PC-3 (cell line): Measurements from ENCODE around the gene UBE2D2. TPM values are rescaled to one million over a fixed set of nuclear protein-coding genes. Genes with fewer than 3 reads are reported as not detected.
"Not testable (repeated sequence)": the region's sequence is repeated elsewhere in the genome, so short reads cannot be mapped to it uniquely, and the experiment has no call there.

Source experiments
- ATAC-seq: fragments of 200-7000 bp; cut with Tn5 transposase; 2 replicates; pipeline ENCODE4 v1.9.1; 2020; ENCODE audit warnings: mild to moderate bottlenecking, moderate library complexity
- BruUV-seq: library from RNA; stranded (reverse); fragments of 400-500 nt; replicated peaks from 2 replicates; lab custom pipeline; 2021; lab: Mats Ljungman, UMichigan
- CTCF ChIA-PET: fragments of 300-600 bp; sonication (Branson Sonifier 250); formaldehyde crosslinking; loops from one replicate; lab custom pipeline; 2022; ENCODE audit warnings: antibody characterized with exemption; lab: Charles Lee
- POLR2A ChIA-PET: fragments of 300-600 bp; sonication (Branson Sonifier 250); formaldehyde crosslinking; loops from one replicate; lab custom pipeline; 2022; ENCODE audit warnings: antibody characterized with exemption; ENCODE audit not compliant: unreplicated experiment; lab: Charles Lee
- DNase-seq: peaks from one replicate; pipeline ENCODE4 v3.0.0-alpha.2; 2015
- H2AFZ ChIP-seq: fragments of 300-600 bp; sonication (generic); 2 replicates; pipeline ENCODE4 v1.6.0; 2016; ENCODE audit warnings: antibody characterized with exemption, low read length
- H3F3A ChIP-seq: fragments of 300-600 bp; sonication (generic); one replicate; pipeline ENCODE4 v1.6.0; 2017; ENCODE audit warnings: antibody characterized with exemption, low read length, control low read depth, mild to moderate bottlenecking; ENCODE audit not compliant: unreplicated experiment
- H3K27ac ChIP-seq: fragments of 300-600 bp; sonication (generic); 2 replicates; pipeline ENCODE4 v1.5.1; 2016; ENCODE audit warnings: mild to moderate bottlenecking, low read length
- H3K27me3 ChIP-seq: fragments of 300-600 bp; sonication (generic); 2 replicates; pipeline ENCODE4 v1.6.1; 2016; ENCODE audit warnings: low read length, mixed read lengths
- H3K36me3 ChIP-seq: fragments of 300-600 bp; sonication (generic); 2 replicates; pipeline ENCODE4 v1.6.1; 2016; ENCODE audit warnings: low read depth, mixed run types, low read length, mixed read lengths
- H3K4me1 ChIP-seq: fragments of 300-600 bp; sonication (generic); 2 replicates; pipeline ENCODE4 v1.5.1; 2016; ENCODE audit warnings: low read length; ENCODE audit not compliant: insufficient read depth
- H3K4me2 ChIP-seq: fragments of 300-600 bp; sonication (generic); 2 replicates; pipeline ENCODE4 v1.6.0; 2016; ENCODE audit warnings: low read length
- H3K4me3 ChIP-seq: fragments of 300-600 bp; sonication (generic); 2 replicates; pipeline ENCODE4 v1.5.1; 2016; ENCODE audit warnings: mild to moderate bottlenecking, low read length, mixed read lengths
- H3K79me2 ChIP-seq: fragments of 300-600 bp; sonication (generic); 2 replicates; pipeline ENCODE4 v1.6.1; 2017; ENCODE audit warnings: low read length, mixed read lengths
- H3K9ac ChIP-seq: fragments of 300-600 bp; sonication (generic); 2 replicates; pipeline ENCODE4 v1.6.0; 2016; ENCODE audit warnings: mild to moderate bottlenecking, low read length
- H3K9me2 ChIP-seq: fragments of 300-600 bp; sonication (generic); replicated peaks from 2 replicates; pipeline ENCODE4 v1.6.1; 2016; ENCODE audit warnings: mixed run types, low read length, mixed read lengths
- H3K9me3 ChIP-seq: fragments of 300-600 bp; sonication (generic); 2 replicates; pipeline ENCODE4 v1.6.1; 2016; ENCODE audit warnings: low read length, mixed read lengths
- H4K20me1 ChIP-seq: fragments of 300-600 bp; sonication (generic); 2 replicates; pipeline ENCODE4 v1.6.1; 2016; ENCODE audit warnings: low read length, mixed read lengths
- CTCF ChIP-seq: fragments of 300-600 bp; sonication (generic); conservative IDR thresholded peaks from 2 replicates; pipeline ENCODE4 v1.5.1; 2017; ENCODE audit warnings: antibody characterized with exemption, low read depth, mild to moderate bottlenecking, low read length
- EZH2 ChIP-seq: fragments of 300-600 bp; sonication (generic); IDR thresholded peaks from one replicate; pipeline ENCODE4 v1.6.1; 2017; ENCODE audit warnings: antibody characterized with exemption, mild to moderate bottlenecking, low read length; ENCODE audit not compliant: unreplicated experiment
- EZH2phosphoT487 ChIP-seq: fragments of 300-600 bp; sonication (generic); IDR thresholded peaks from 2 replicates; pipeline ENCODE4 v1.6.1; 2018; ENCODE audit warnings: mild to moderate bottlenecking, antibody characterized with exemption, low read length, borderline replicate concordance
- intact Hi-C: fragments of 100-400 bp; cut with micrococcal nuclease; formaldehyde crosslinking; loops from 2 replicates; pipeline ENCODE4 v1.9.0; 2023
- total RNA-seq: library from RNA; depleted of rRNA; stranded (reverse); fragments of >200 nt; gene quantifications from 2 replicates; pipeline ENCODE4 v1.2.3, GENCODE V29; 2014

UBE2D2 gene
- total RNA-seq, 1 experiment from 2014 or later, result 98.7 TPM

- CTCF ChIA-PET, result no interaction called here
- POLR2A ChIA-PET, result no interaction called here
- Histone ChIP-seq H3F3A (no peaks in the 10 kb centered on the region), H3K9me3 (no peaks in the 10 kb centered on the region), H3K79me2 (peaks cover 47% of the 10 kb centered on the region), H4K20me1 (no peaks in the 10 kb centered on the region), H2AFZ (no peak overlapping the region), H3K9me2 (no peaks in the 10 kb centered on the region), H3K27me3 (no peaks in the 10 kb centered on the region), H3K4me2 (no peak overlapping the region), H3K36me3 (peaks cover 10% of the 10 kb centered on the region), H3K4me1 (no peaks in the 10 kb centered on the region), H3K4me3 (no peak overlapping the region), H3K27ac (no peak overlapping the region), H3K9ac (no peak overlapping the region)
- DNase-seq, result no peak
- intact Hi-C loops, result no loop called here
- no TSS peak for BruUV-seq
- no peak for TF ChIP-seq CTCF
- no peak for TF ChIP-seq EZH2
- TF ChIP-seq EZH2phosphoT487, result no peak
- ATAC-seq, result no peak
These were observed 50.8 kb downstream of the UBE2D2 start for GRCh38 chr5:139611703-139612584.

- Histone ChIP-seq H3K9me2 (no peaks in the 10 kb centered on the region), H3K4me3 (no peak overlapping the region), H3K9ac (no peak overlapping the region), H3F3A (no peaks in the 10 kb centered on the region), H3K79me2 (no peaks in the 10 kb centered on the region), H2AFZ (no peak overlapping the region), H3K4me2 (no peak overlapping the region), H3K27me3 (no peaks in the 10 kb centered on the region), H3K36me3 (peaks cover 22% of the 10 kb centered on the region), H3K4me1 (no peaks in the 10 kb centered on the region), H3K27ac (no peak overlapping the region), H4K20me1 (0 out of 2 replicates have a peak, but pooled peaks cover 3% of the 10 kb centered on the region), H3K9me3 (no peaks in the 10 kb centered on the region)
- no peak for ATAC-seq
- intact Hi-C loops, result no loop called here
- DNase-seq, result no peak
- CTCF ChIA-PET, result no interaction called here
- TF ChIP-seq EZH2phosphoT487 (no peak), CTCF (no peak), EZH2 (no peak)
- POLR2A ChIA-PET, result no interaction called here
- no TSS peak for BruUV-seq
These were observed 58.7 kb downstream of the UBE2D2 start for GRCh38 chr5:139619861-139620260.

- H3K4me1 ChIP-seq, H3K4me2 ChIP-seq, CTCF ChIA-PET, H3F3A ChIP-seq, BruUV-seq, H3K79me2 ChIP-seq, POLR2A ChIA-PET, ATAC-seq, H3K27ac ChIP-seq, DNase-seq, H3K4me3 ChIP-seq, H4K20me1 ChIP-seq, H3K9me2 ChIP-seq, H3K9me3 ChIP-seq, H3K9ac ChIP-seq, H3K27me3 ChIP-seq, intact Hi-C loops, H2AFZ ChIP-seq: not testable (repeated sequence)
- H3K36me3 ChIP-seq, result peaks cover 47% of the 10 kb centered on the region
These were observed 64.3 kb downstream of the UBE2D2 start for GRCh38 chr5:139625398-139625797.
